Esophagus squamous epithelium (tissue), 5 donors: ENCODE data around the gene TEX264. TPM values are rescaled to one million over a fixed set of nuclear protein-coding genes. Genes with fewer than 3 reads are reported as not detected.

ENCODE experiments used
- DNase-seq: peaks from one replicate; lab custom pipeline; 2025; lab: John Stamatoyannopoulos, UW
- H3K27ac ChIP-seq, 4 donors: fragments of 200-600 bp; sonication (generic); one replicate each; pipeline ENCODE4 v1.5.1; 2016 to 2019; ENCODE audit warnings: mild to moderate bottlenecking in 1 of 4
- H3K27me3 ChIP-seq, 4 donors: fragments of 200-600 bp; sonication (generic); 1 replicate in 3 of 4; 2 replicates in 1 of 4; pipeline versions ENCODE4 v1.5.1 to v1.6.0; 2017 to 2021; ENCODE audit warnings: antibody characterized with exemption in 1 of 4
- H3K36me3 ChIP-seq, 3 donors: fragments of 200-600 bp; sonication (generic); one replicate each; pipeline ENCODE4 v1.5.1; 2016 to 2019
- H3K4me1 ChIP-seq, 3 donors: fragments of 200-600 bp; sonication (generic); one replicate each; pipeline ENCODE4 v1.5.1; 2017 to 2019
- H3K4me3 ChIP-seq, 4 donors: fragments of 200-600 bp; sonication (generic); 1 replicate in 3 of 4; 2 replicates in 1 of 4; pipeline ENCODE4 v1.5.1; 2016 to 2019; ENCODE audit warnings: mild to moderate bottlenecking in 2 of 4, moderate library complexity in 1 of 4
- H3K9me3 ChIP-seq, 3 donors: fragments of 200-600 bp; sonication (generic); one replicate each; pipeline ENCODE4 v1.5.1; 2016 to 2019
- POLR2A ChIP-seq, 4 donors: fragments of 450-650 bp; IDR thresholded peaks; one replicate each; pipeline ENCODE4 v1.6.1; 2017; ENCODE audit warnings: antibody characterized with exemption in 4 of 4, mild to moderate bottlenecking in 4 of 4, moderate library complexity in 3 of 4
- WGBS, 2 donors: methylation state at CpG; one replicate each; pipeline ENCODE4 v1.1.5; 2018; 5-methylcytosine and 5-hydroxymethylcytosine counted together
- intact Hi-C: fragments of 100-400 bp; cut with DNase I; formaldehyde crosslinking; loops from one replicate; pipeline ENCODE4 v1.15.0; 2022
- total RNA-seq, 4 donors: library from RNA; depleted of rRNA; stranded (reverse); fragments of >200 nt; gene quantifications; one replicate each; pipeline ENCODE4 v1.1.0, GENCODE V29; 2016
- TF ChIP-seq, protein P1 (sequence below), 6 experiments: fragments of 450-650 bp in 4 of 6; fragments of 200-600 bp in 2 of 6; sonication (generic) in 2 of 6; IDR thresholded peaks; one replicate each; pipeline ENCODE4 v1.5.1; 2016 to 2019; ENCODE audit warnings: antibody characterized with exemption in 6 of 6, mild to moderate bottlenecking in 4 of 6, moderate library complexity in 4 of 6
- donor health status: DM: yes; HTN: yes; CAD: no.

Gene TEX264
- total RNA-seq, 4 donors from 2014 or later: 39.9 to 65.0 (median 57.3) TPM

- Histone ChIP-seq H3K4me3 (no peak overlapping the region), H3K9me3 (no peaks in the 10 kb centered on the region), H3K36me3 (peaks cover 21 to 80% (median 21%) of the 10 kb centered on the region in 3 donors), H3K27me3 (peaks cover 0 to 1% (median 0%) of the 10 kb centered on the region in 4 donors), H3K27ac (no peak overlapping the region), H3K4me1 (peaks cover 0 to 10% (median under 1%) of the 10 kb centered on the region in 3 donors)
- TF ChIP-seq, protein P1, sequence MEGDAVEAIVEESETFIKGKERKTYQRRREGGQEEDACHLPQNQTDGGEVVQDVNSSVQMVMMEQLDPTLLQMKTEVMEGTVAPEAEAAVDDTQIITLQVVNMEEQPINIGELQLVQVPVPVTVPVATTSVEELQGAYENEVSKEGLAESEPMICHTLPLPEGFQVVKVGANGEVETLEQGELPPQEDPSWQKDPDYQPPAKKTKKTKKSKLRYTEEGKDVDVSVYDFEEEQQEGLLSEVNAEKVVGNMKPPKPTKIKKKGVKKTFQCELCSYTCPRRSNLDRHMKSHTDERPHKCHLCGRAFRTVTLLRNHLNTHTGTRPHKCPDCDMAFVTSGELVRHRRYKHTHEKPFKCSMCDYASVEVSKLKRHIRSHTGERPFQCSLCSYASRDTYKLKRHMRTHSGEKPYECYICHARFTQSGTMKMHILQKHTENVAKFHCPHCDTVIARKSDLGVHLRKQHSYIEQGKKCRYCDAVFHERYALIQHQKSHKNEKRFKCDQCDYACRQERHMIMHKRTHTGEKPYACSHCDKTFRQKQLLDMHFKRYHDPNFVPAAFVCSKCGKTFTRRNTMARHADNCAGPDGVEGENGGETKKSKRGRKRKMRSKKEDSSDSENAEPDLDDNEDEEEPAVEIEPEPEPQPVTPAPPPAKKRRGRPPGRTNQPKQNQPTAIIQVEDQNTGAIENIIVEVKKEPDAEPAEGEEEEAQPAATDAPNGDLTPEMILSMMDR (IDR thresholded peaks at IDR 0.05): no peak
- no peak for TF ChIP-seq POLR2A (IDR thresholded peaks at IDR 0.05)
- intact Hi-C loops: no loop called here
- no peak for DNase-seq
- WGBS, 2 donors: no CpG with 5 or more reads among the region's 2 CpGs
Observed at GRCh38 chr3:51702156-51702555, 31.1 kb downstream of the TEX264 start.

- no peak overlapping the region for H3K4me3 ChIP-seq
- 67% methylated on average over 2 of the region's 6 CpGs; no CpG with 5 or more reads in 1 of the 2 donors for WGBS, 2 donors
- H3K4me1 ChIP-seq: peaks cover 0 to 15% (median 5%) of the 10 kb centered on the region in 3 donors
- intact Hi-C loops: no loop called here
- no peak for DNase-seq
- no peak for TF ChIP-seq POLR2A (IDR thresholded peaks at IDR 0.05)
- TF ChIP-seq, protein P1 (IDR thresholded peaks at IDR 0.05): no peak
- H3K27ac ChIP-seq: no peak overlapping the region
- peaks cover 21 to 70% (median 21%) of the 10 kb centered on the region in 3 donors for H3K36me3 ChIP-seq
- no peaks in the 10 kb centered on the region for H3K9me3 ChIP-seq
- peaks cover 0 to 11% (median 0%) of the 10 kb centered on the region in 4 donors for H3K27me3 ChIP-seq
Observed at GRCh38 chr3:51703068-51703760, 32.2 kb downstream of the TEX264 start.

DNA sequence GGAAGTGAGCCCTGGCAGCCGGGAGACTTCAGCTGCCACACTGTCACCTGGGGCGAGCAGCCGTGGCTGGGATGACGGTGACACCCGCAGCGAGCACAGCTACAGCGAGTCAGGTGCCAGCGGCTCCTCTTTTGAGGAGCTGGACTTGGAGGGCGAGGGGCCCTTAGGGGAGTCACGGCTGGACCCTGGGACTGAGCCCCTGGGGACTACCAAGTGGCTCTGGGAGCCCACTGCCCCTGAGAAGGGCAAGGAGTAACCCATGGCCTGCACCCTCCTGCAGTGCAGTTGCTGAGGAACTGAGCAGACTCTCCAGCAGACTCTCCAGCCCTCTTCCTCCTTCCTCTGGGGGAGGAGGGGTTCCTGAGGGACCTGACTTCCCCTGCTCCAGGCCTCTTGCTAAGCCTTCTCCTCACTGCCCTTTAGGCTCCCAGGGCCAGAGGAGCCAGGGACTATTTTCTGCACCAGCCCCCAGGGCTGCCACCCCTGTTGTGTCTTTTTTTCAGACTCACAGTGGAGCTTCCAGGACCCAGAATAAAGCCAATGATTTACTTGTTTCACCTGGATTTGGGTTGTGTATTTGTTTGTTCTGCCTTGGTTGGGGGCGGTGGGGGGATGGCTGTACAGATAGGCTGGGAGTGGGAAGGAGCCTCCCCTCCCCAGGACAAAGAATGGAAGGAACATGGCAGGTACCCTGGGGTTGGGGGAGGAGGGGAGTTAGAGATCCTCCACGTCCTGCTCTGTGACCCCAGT is 32.9 kb downstream of the TEX264 start:
- WGBS, 2 donors: 70% methylated on average over 2 of the region's 12 CpGs; no CpG with 5 or more reads in 1 of the 2 donors
- no peak for DNase-seq
- Histone ChIP-seq H3K27ac (no peak overlapping the region), H3K4me3 (no peak overlapping the region), H3K27me3 (peaks cover 0 to 16% (median 0%) of the 10 kb centered on the region in 4 donors), H3K36me3 (peaks cover 21 to 63% (median 21%) of the 10 kb centered on the region in 3 donors), H3K4me1 (peaks cover 0 to 15% (median 5%) of the 10 kb centered on the region in 3 donors), H3K9me3 (no peaks in the 10 kb centered on the region)
- TF ChIP-seq, protein P1 (IDR thresholded peaks at IDR 0.05): no peak
- intact Hi-C loops: no loop called here

- TF ChIP-seq, protein P1 (IDR thresholded peaks at IDR 0.05): no peak
- TF ChIP-seq POLR2A (IDR thresholded peaks at IDR 0.05): no peak
- 74 to 90% methylated on average over 2 to 3 of the region's 4 CpGs for WGBS, 2 donors
- H3K4me1 ChIP-seq: peaks cover 0 to 15% (median 5%) of the 10 kb centered on the region in 3 donors
- intact Hi-C loops: no loop called here
- H3K27me3 ChIP-seq: peaks cover 0 to 16% (median 0%) of the 10 kb centered on the region in 4 donors
- H3K4me3 ChIP-seq: no peak overlapping the region
- DNase-seq: no peak
- no peak overlapping the region for H3K27ac ChIP-seq
- peaks cover 17 to 57% (median 18%) of the 10 kb centered on the region in 3 donors for H3K36me3 ChIP-seq
- no peaks in the 10 kb centered on the region for H3K9me3 ChIP-seq
Observed at GRCh38 chr3:51704511-51704950, 33.5 kb downstream of the TEX264 start.
